ENCODE measurements around the gene ZNF280C.
"Not testable (repeated sequence)": the region's sequence is repeated elsewhere in the genome, so short reads cannot be mapped to it uniquely, and the experiment has no call there.

The ZNF280C gene

DNA sequence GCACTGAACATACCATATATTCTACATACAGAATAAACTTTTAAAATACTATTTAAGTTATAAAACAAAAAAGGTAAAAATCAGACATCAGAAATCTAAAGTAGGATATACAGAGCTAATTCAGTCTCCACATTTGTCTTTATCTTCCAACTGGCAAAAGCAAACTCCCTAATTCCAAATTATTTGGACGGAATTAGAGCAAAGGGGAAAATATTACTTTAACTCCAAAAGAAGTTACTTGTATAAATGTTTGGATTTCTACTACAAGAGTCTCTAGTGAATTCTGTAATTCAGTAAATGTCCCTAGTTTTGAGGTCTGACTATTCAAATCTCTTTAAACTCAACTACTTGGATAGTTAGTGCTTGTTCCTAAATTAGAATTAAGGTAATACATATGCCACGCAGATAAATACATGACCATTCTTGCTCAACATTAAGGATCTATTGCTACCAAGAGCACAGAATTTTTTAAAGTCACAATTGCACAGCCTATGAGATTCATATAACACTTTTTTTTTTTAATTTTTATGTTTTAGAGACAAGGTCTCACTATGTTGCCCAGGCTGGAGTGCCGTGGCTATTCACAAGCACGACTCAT lies 7.3 kb downstream of the ZNF280C start:
- H3K4me1 ChIP-seq (ENCODE audit: control insufficient read depth, insufficient read depth, low read length): peaks cover 8% of the 10 kb centered on the region
- H3K27me3 ChIP-seq (replicated peaks; ENCODE audit: control insufficient read depth, insufficient read depth, low read length): no peaks in the 10 kb centered on the region
- H3K9me3 ChIP-seq (ENCODE audit: control insufficient read depth, low read length): no peaks in the 10 kb centered on the region
- H3K4me3 ChIP-seq (ENCODE audit: low read length): peak overlapping the region; percentile 27
- peaks cover 5% of the 10 kb centered on the region for H3K36me3 ChIP-seq (ENCODE audit: control insufficient read depth, insufficient read depth, low read length, severe bottlenecking)
- DNase-seq (ENCODE audit: low read depth): no peak
- H3K9ac ChIP-seq (ENCODE audit: low read length): no peak overlapping the region

GRCh38 chrX:130260316-130260715 lies 8.4 kb downstream of the ZNF280C start:
- Histone ChIP-seq H3K9me3 (ENCODE audit: control insufficient read depth, low read length) (no peaks in the 10 kb centered on the region), H3K4me3 (ENCODE audit: low read length) (no peak overlapping the region), H3K4me1 (ENCODE audit: control insufficient read depth, insufficient read depth, low read length) (peaks cover 8% of the 10 kb centered on the region), H3K36me3 (ENCODE audit: control insufficient read depth, insufficient read depth, low read length, severe bottlenecking) (peaks cover 5% of the 10 kb centered on the region), H3K9ac (ENCODE audit: low read length) (no peak overlapping the region), H3K27me3 (replicated peaks; ENCODE audit: control insufficient read depth, insufficient read depth, low read length) (no peaks in the 10 kb centered on the region)
- DNase-seq (ENCODE audit: low read depth): no peak

GRCh38 chrX:130253916-130254315 lies 14.8 kb downstream of the ZNF280C start:
- Histone ChIP-seq H3K36me3 (ENCODE audit: control insufficient read depth, insufficient read depth, low read length, severe bottlenecking) (peaks cover under 1% of the 10 kb centered on the region), H3K9ac (ENCODE audit: low read length) (no peak overlapping the region), H3K4me3 (ENCODE audit: low read length) (no peak overlapping the region), H3K4me1 (ENCODE audit: control insufficient read depth, insufficient read depth, low read length) (no peaks in the 10 kb centered on the region), H3K9me3 (ENCODE audit: control insufficient read depth, low read length) (no peaks in the 10 kb centered on the region), H3K27me3 (replicated peaks; ENCODE audit: control insufficient read depth, insufficient read depth, low read length) (no peaks in the 10 kb centered on the region)
- DNase-seq (ENCODE audit: low read depth): no peak

DNA sequence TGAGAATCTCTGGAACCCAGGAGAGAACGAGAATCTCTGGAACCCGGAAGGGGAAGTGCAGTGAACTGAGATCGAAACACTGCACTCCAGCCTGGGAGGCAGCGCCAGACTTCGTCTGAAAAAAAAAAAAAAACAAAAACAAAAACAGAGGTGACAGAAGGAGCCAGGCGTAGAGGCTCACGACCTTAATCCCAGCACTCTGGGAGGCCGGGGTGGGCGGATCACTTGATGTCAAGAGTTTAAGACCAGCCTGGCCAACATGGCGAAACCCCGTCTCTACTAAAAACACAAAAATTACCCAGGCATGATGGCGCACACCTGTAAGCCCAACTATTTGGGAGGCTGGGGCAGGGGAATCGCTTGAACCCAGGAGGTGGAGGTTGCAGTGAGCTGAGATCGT lies 17.0 kb downstream of the ZNF280C start:
- DNase-seq (ENCODE audit: low read depth): no peak
- Histone ChIP-seq H3K4me1 (ENCODE audit: control insufficient read depth, insufficient read depth, low read length) (peaks cover 1% of the 10 kb centered on the region), H3K9ac (ENCODE audit: low read length) (no peak overlapping the region), H3K4me3 (ENCODE audit: low read length) (no peak overlapping the region), H3K27me3 (replicated peaks; ENCODE audit: control insufficient read depth, insufficient read depth, low read length) (peaks cover 6% of the 10 kb centered on the region), H3K36me3 (ENCODE audit: control insufficient read depth, insufficient read depth, low read length, severe bottlenecking) (no peaks in the 10 kb centered on the region), H3K9me3 (ENCODE audit: control insufficient read depth, low read length) (no peaks in the 10 kb centered on the region)

GRCh38 chrX:130247996-130248395 lies 20.7 kb downstream of the ZNF280C start:
- DNase-seq (ENCODE audit: low read depth): no peak
- Histone ChIP-seq H3K4me3 (ENCODE audit: low read length) (no peak overlapping the region), H3K27me3 (replicated peaks; ENCODE audit: control insufficient read depth, insufficient read depth, low read length) (peaks cover 8% of the 10 kb centered on the region), H3K9me3 (ENCODE audit: control insufficient read depth, low read length) (no peaks in the 10 kb centered on the region), H3K4me1 (ENCODE audit: control insufficient read depth, insufficient read depth, low read length) (peaks cover 15% of the 10 kb centered on the region), H3K9ac (ENCODE audit: low read length) (no peak overlapping the region), H3K36me3 (ENCODE audit: control insufficient read depth, insufficient read depth, low read length, severe bottlenecking) (peaks cover 7% of the 10 kb centered on the region)

DNA sequence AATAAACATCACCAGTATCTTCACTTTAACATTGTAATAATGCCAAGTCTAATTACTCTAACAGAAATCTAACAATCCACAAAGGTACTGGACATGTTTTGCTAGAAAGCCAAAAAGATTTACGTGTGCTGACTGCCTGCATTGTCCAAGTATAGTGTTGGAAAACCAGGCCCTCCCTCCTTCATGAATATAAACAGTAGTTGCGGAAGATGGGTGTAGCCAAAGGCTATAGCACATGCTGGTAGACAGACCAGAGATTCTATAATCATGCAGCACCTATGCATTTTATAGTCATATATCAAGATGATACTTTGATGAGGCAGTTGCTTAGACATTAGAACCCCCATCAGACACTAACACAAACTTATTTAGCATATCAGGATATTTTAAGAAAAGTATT lies 22.6 kb downstream of the ZNF280C start:
- no peak for DNase-seq (ENCODE audit: low read depth)
- Histone ChIP-seq H3K9ac (ENCODE audit: low read length) (no peak overlapping the region), H3K4me1 (ENCODE audit: control insufficient read depth, insufficient read depth, low read length) (peaks cover 15% of the 10 kb centered on the region), H3K27me3 (replicated peaks; ENCODE audit: control insufficient read depth, insufficient read depth, low read length) (peaks cover 8% of the 10 kb centered on the region), H3K36me3 (ENCODE audit: control insufficient read depth, insufficient read depth, low read length, severe bottlenecking) (peaks cover 16% of the 10 kb centered on the region), H3K4me3 (ENCODE audit: low read length) (no peak overlapping the region), H3K9me3 (ENCODE audit: control insufficient read depth, low read length) (no peaks in the 10 kb centered on the region)

- peaks cover 15% of the 10 kb centered on the region for H3K4me1 ChIP-seq (ENCODE audit: control insufficient read depth, insufficient read depth, low read length)
- peaks cover 20% of the 10 kb centered on the region for H3K36me3 ChIP-seq (ENCODE audit: control insufficient read depth, insufficient read depth, low read length, severe bottlenecking)
- DNase-seq (ENCODE audit: low read depth): peak; percentile 71
- H3K27me3 ChIP-seq (replicated peaks; ENCODE audit: control insufficient read depth, insufficient read depth, low read length): peaks cover 8% of the 10 kb centered on the region
- H3K9ac ChIP-seq (ENCODE audit: low read length): no peak overlapping the region
- no peak overlapping the region for H3K4me3 ChIP-seq (ENCODE audit: low read length)
- H3K9me3 ChIP-seq (ENCODE audit: control insufficient read depth, low read length): no peaks in the 10 kb centered on the region
Observed at GRCh38 chrX:130245441-130245840, 23.3 kb downstream of the ZNF280C start.

DNA sequence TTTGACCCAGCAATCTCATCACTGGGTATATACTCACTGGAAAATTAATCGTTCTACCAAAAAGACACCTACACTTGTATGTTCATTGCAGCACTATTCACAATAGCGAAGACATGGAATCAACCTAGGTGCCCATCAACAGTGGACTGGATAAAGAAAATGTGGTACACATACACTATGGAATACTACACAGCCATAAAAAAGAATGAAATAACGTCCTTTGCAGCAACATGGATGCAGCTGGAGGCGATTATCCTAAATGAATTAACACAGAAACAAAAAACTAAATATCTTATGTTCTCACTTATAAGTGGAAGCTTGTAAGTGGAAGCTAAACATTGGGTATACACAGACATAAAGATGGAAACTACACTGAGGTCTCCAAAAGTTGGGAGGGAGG lies 37.5 kb downstream of the ZNF280C start:
- not testable (repeated sequence) for DNase-seq (ENCODE audit: low read depth); H3K9me3 ChIP-seq (ENCODE audit: control insufficient read depth, low read length)
- peaks cover 15% of the 10 kb centered on the region for H3K36me3 ChIP-seq (ENCODE audit: control insufficient read depth, insufficient read depth, low read length, severe bottlenecking)

GRCh38 chrX:130228871-130229270 lies 39.8 kb downstream of the ZNF280C start:
- H3K9ac ChIP-seq (ENCODE audit: low read length): no peak overlapping the region
- H3K4me3 ChIP-seq (ENCODE audit: low read length): no peak overlapping the region
- H3K36me3 ChIP-seq (ENCODE audit: control insufficient read depth, insufficient read depth, low read length, severe bottlenecking): peaks cover 16% of the 10 kb centered on the region
- H3K9me3 ChIP-seq (ENCODE audit: control insufficient read depth, low read length): no peaks in the 10 kb centered on the region
- peaks cover 7% of the 10 kb centered on the region for H3K4me1 ChIP-seq (ENCODE audit: control insufficient read depth, insufficient read depth, low read length)
- DNase-seq (ENCODE audit: low read depth): no peak
- H3K27me3 ChIP-seq (replicated peaks; ENCODE audit: control insufficient read depth, insufficient read depth, low read length): no peaks in the 10 kb centered on the region

More for the DNA sequence above, 37.5 kb downstream of the ZNF280C start:
- not testable (repeated sequence) for H3K9ac ChIP-seq (ENCODE audit: low read length); H3K4me3 ChIP-seq (ENCODE audit: low read length); H3K4me1 ChIP-seq (ENCODE audit: control insufficient read depth, insufficient read depth, low read length); H3K27me3 ChIP-seq (replicated peaks; ENCODE audit: control insufficient read depth, insufficient read depth, low read length)

GRCh38 chrX:130224810-130225209 lies 43.9 kb downstream of the ZNF280C start:
- Histone ChIP-seq H3K36me3 (ENCODE audit: control insufficient read depth, insufficient read depth, low read length, severe bottlenecking) (peaks cover 10% of the 10 kb centered on the region), H3K27me3 (replicated peaks; ENCODE audit: control insufficient read depth, insufficient read depth, low read length) (no peaks in the 10 kb centered on the region), H3K9ac (ENCODE audit: low read length) (no peak overlapping the region), H3K4me3 (ENCODE audit: low read length) (no peak overlapping the region), H3K4me1 (ENCODE audit: control insufficient read depth, insufficient read depth, low read length) (peaks cover 7% of the 10 kb centered on the region), H3K9me3 (ENCODE audit: control insufficient read depth, low read length) (no peaks in the 10 kb centered on the region)
- DNase-seq (ENCODE audit: low read depth): peak; percentile 73

- Histone ChIP-seq H3K4me1 (ENCODE audit: control insufficient read depth, insufficient read depth, low read length) (no peaks in the 10 kb centered on the region), H3K36me3 (ENCODE audit: control insufficient read depth, insufficient read depth, low read length, severe bottlenecking) (peaks cover 14% of the 10 kb centered on the region), H3K9me3 (ENCODE audit: control insufficient read depth, low read length) (no peaks in the 10 kb centered on the region), H3K4me3 (ENCODE audit: low read length) (no peak overlapping the region), H3K9ac (ENCODE audit: low read length) (no peak overlapping the region), H3K27me3 (replicated peaks; ENCODE audit: control insufficient read depth, insufficient read depth, low read length) (no peaks in the 10 kb centered on the region)
- no peak for DNase-seq (ENCODE audit: low read depth)
Observed at GRCh38 chrX:130216320-130216719, 52.4 kb downstream of the ZNF280C start.

DNA sequence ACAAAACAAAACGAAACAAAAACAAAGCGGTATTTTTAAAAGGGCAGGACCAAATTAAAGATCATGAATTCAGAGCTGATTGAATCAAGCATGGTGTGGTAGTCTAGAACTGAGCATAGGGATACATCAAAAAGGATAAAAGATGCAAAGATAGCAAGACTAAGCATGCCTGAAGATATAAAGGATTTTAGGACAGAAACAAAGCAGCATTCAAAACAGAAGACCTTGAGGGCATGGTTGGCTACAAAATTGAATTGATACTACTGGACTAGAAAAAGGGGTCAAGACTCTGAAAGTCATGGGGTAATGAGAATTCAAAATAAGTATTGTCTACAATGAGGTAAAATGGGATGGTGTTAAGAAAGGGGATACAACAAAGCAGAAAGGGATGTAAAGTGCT lies 55.3 kb downstream of the ZNF280C start:
- H3K36me3 ChIP-seq (ENCODE audit: control insufficient read depth, insufficient read depth, low read length, severe bottlenecking): peaks cover 14% of the 10 kb centered on the region
- H3K4me1 ChIP-seq (ENCODE audit: control insufficient read depth, insufficient read depth, low read length): no peaks in the 10 kb centered on the region
- H3K4me3 ChIP-seq (ENCODE audit: low read length): no peak overlapping the region
- no peaks in the 10 kb centered on the region for H3K9me3 ChIP-seq (ENCODE audit: control insufficient read depth, low read length)
- H3K9ac ChIP-seq (ENCODE audit: low read length): no peak overlapping the region
- H3K27me3 ChIP-seq (replicated peaks; ENCODE audit: control insufficient read depth, insufficient read depth, low read length): no peaks in the 10 kb centered on the region
- no peak for DNase-seq (ENCODE audit: low read depth)

All from adipocyte (in vitro differentiated cells).